Uterus (tissue), 2 donors: ENCODE data around the gene RFX2.

ENCODE experiments used
- POLR2A ChIP-seq, 2 donors: fragments of 450-650 bp; IDR thresholded peaks; one replicate each; pipeline ENCODE4 v1.6.1; 2016; ENCODE audit warnings: antibody characterized with exemption in 2 of 2, mild to moderate bottlenecking in 1 of 2, moderate library complexity in 1 of 2
- TF ChIP-seq, protein P1 (sequence below), 4 experiments: fragments of 200-600 bp in 2 of 4; fragments of 450-650 bp in 2 of 4; sonication (generic) in 2 of 4; IDR thresholded peaks; one replicate each; pipeline ENCODE4 v1.5.1; 2016 to 2019; ENCODE audit warnings: antibody characterized with exemption in 4 of 4, mild to moderate bottlenecking in 2 of 4, moderate library complexity in 1 of 4

DNA sequence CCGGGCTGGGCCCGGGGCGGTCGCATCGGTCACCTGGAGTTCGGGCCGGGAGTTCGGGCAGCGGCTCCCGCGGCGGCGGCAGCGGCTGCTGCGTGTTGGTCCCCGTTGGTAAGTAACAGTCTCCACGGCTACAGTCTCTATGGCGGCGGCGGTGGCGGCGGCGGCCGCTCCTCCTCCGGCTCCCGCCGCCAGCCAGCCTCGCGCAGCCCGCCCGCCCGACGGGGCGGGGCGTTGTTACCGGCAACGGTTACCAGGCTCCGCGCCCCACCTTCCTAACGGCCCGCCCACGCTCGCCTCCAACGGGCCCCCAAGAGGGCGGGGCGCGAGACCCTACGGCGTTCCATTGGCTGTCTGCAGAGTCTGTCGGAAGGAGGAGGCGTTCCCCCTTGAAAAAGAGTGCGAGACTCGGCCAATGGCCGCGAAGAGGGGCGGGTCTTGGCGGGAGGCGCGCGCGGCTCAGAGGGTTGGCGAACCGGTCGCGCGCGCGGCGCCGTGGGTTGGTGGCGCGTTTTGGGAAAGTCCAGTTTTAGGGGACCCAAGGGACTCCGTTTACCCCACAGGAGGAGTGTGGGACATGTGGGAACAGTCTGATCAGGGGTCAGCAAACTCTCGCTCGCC is at the start of gene RFX2:
- TF ChIP-seq, protein P1, sequence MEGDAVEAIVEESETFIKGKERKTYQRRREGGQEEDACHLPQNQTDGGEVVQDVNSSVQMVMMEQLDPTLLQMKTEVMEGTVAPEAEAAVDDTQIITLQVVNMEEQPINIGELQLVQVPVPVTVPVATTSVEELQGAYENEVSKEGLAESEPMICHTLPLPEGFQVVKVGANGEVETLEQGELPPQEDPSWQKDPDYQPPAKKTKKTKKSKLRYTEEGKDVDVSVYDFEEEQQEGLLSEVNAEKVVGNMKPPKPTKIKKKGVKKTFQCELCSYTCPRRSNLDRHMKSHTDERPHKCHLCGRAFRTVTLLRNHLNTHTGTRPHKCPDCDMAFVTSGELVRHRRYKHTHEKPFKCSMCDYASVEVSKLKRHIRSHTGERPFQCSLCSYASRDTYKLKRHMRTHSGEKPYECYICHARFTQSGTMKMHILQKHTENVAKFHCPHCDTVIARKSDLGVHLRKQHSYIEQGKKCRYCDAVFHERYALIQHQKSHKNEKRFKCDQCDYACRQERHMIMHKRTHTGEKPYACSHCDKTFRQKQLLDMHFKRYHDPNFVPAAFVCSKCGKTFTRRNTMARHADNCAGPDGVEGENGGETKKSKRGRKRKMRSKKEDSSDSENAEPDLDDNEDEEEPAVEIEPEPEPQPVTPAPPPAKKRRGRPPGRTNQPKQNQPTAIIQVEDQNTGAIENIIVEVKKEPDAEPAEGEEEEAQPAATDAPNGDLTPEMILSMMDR (IDR thresholded peaks at IDR 0.05): peak in 1 of 4 experiments; percentile 3
- peak; percentile 71 to 89 for TF ChIP-seq POLR2A (IDR thresholded peaks at IDR 0.05)
